Stimulated activated naive CD4-positive, alpha-beta T cell treated with Interleukin-2 at 50 U/mL for 16 hours (primary cell): Measurements from ENCODE around the gene TARP.

Experiments used
- DNase-seq: peaks from one replicate; lab custom pipeline; 2025; lab: John Stamatoyannopoulos, UW

Gene TARP

GRCh38 chr7:38215735-38216670 lies 57.4 kb downstream of the TARP start:
- peak; percentile 62 for DNase-seq

DNA sequence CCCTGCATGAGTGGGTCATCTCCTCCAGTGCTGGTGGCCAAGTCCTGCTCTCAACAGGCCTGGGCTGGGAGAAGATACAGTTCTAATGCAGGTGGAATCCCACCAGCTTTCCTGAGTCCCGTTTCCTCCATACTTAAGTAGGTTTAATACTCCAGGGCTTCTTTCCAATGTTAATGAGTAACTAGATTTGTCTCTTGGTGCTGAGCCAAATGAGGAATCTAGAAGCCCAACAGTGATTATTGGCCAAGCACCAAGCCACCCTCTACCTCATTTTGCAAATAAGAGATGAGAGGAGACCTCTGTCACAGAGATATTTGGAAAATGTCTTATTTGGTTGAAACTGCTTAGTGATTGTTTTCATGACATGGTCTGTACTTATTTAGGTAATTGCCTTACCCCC lies 58.3 kb downstream of the TARP start:
- DNase-seq: no peak

- DNase-seq: no peak
Measured at GRCh38 chr7:38211940-38212339, 61.5 kb downstream of the TARP start.

GRCh38 chr7:38211486-38211885 lies 62.0 kb downstream of the TARP start:
- DNase-seq: no peak
